NCI-H128 (cell line): Measurements from ENCODE around the gene SYMPK.
"Not testable (repeated sequence)": the region's sequence is repeated elsewhere in the genome, so short reads cannot be mapped to it uniquely, and the experiment has no call there.

ENCODE experiments used
- DNase-seq: peaks from one replicate; lab custom pipeline; 2025; ENCODE audit not compliant: unreplicated experiment; lab: John Stamatoyannopoulos, UW

The SYMPK gene

DNA sequence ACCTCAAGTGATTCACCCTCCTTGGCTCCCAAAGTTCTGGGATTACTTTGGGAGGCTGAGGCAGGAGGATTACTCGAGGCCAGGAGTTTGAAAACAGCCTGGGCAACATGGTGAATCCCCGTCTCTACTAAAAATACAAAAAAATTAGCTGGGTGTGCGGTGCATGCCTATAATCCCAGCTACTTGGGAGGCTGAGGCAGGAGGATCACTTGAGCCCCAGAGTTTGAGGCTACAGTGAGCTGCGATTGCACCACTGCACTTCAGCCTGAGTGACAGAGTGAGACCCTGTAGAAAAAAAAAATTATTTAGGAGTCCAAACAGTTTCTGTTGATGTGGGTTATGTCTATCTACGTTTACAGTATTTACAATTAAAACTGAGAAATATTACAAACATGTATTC, 7.9 kb upstream of the SYMPK start:
- no peak for DNase-seq

DNA sequence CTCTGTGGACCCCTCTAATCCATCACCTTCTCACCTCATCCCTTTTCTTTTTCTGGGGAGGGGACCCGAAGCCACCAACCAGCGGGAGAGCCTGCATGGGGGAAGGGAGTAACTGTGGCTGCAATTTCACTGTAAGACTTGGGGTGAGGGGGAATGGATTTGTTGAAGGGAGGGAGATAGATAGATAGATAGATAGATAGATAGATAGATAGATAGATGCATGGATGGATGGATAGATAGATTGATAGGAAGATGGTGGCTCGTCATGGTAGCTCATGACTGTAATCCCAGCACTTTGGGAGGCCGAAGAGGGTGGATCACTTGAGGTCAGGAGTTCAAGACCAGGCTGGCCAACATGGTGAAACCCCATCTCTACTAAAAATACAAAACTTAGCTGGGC, 4.3 kb upstream of the SYMPK start:
- not testable (repeated sequence) for DNase-seq

DNA sequence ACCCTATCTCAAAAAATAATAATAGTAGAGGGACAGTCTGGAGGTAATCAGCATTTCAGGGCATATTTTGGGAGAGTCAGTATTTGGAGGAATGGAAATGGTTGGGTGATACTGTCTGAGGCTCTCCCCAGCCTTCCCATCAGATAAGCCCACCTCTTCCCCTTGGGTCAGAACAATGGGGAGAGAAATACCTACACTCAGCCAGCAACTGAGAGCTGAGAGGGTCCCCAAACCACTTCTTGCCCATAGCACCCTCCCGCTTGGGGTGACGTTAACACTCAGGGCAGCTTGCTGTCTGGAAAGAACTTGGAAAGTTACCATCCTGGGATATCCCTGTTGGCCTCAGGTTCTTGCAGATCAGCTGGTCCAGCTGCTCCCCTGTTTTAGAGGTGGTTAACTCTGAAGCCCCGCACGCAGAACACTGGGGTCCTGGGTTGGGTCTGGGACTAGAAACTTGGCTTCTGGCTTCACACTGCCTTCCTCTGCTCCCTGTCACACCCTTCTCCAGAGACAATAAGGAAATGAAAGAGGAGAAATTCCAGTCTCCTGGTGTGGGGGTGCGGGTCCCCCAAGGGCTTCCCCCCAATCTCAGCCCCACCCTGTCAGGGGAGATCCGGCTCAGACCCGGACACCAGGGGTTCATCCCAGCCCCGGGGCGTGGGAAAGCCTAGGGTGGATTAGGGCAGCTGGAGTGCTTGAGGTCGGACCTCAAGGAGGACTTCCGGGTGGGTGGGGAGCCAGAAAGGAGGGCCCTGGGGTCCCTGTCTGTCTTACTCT, 3.6 kb upstream of the SYMPK start:
- no peak for DNase-seq

DNA sequence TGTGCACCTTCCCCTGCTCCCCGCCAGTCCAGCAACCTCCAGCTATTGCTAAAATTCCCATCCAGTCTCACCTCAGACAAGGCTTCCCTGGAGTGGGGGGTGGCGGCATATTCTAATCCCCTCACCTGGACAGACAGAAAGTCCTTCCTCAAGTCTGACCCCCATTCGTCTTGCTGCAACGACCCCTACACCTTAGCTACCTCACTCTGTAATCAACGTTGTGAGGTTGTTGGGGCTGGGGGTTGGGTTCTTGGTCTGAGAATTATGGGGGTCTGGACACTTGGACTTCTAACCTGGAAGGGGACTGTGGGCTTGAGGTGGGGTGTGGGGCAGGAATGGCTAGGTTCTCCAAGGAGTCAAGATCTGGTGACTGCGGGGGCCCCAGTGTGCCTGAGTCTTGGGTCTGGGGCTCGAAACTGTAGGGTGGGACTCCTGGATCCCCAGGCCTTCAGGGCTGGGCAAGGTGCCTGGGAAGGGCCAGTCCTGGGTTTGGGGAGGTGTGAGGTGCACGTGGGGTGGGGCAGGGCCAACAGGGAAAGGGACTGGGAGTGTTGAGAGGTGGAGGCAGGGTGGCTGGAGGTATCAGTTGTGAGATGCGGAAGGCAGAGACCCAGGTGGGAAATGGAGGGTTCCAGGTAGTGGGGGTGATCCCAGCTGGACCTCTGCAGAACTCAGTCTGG, 2.5 kb upstream of the SYMPK start:
- DNase-seq = no peak

DNA sequence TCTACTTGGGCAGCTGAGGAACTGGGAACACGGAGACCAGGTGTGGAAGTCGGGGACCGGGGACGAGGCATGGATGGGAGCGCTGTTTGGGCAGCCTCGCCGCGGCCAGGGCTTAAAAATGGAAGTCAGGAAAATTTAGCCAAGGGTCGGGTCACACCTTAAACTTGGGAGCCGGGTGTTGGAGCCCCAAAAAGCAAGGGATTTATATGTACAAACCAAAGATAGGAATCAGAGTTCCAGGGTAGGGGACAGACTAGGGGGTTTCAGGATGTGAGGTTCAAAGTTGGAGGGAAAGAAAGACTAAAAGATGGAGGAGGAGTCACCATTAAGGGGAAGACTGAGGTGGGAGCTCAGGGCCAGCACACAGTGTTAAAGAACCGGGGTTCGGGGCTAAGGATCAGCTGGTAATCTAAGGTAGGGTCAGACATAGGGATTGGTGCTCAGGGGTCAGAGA, 1.7 kb upstream of the SYMPK start:
- no peak for DNase-seq

DNA sequence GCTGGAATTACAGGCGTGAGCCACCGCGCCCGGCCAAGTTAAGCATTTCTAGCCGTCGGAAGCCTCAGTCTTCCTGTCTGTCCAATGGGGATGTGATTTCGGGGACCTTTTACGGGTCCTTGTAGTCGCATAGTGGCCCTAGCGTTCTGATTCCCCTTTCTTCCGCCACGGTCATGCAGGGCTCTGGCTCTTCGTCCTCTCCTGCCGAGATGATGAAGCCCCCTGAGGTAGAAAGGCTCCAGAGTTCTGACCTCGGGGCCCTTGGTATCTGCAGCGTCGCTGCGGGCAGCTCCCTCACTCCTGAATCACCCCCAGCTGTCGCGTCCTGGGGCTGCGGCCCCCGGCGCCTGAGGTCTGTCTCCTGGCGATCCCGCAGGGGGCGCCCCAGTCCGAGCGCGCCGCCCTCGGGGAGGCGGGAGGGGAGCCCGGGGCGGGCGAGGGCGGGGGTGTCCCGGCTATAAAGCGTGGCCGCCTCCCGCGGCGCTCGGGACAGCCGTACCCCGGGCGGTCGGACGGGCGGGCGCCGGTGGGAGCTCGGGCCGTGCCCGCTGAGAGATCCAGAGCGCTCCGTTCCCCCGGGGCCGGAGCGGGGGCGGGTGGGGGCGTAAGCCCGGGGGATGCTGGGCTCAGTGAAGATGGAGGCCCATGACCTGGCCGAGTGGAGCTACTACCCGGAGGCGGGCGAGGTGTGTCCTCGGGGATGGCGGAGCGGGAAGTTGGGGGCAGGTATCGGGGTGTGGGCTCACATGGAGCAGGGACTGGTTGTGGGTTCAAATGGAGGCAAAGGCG, 1.1 kb upstream of the SYMPK start, which contains the start of gene FOXA3:
Gene FOXA3 (plus strand): TSS at position 487 of the 789 bp plus-strand sequence. CDS start 131 bp downstream, at position 618.
- DNase-seq = no peak

DNA sequence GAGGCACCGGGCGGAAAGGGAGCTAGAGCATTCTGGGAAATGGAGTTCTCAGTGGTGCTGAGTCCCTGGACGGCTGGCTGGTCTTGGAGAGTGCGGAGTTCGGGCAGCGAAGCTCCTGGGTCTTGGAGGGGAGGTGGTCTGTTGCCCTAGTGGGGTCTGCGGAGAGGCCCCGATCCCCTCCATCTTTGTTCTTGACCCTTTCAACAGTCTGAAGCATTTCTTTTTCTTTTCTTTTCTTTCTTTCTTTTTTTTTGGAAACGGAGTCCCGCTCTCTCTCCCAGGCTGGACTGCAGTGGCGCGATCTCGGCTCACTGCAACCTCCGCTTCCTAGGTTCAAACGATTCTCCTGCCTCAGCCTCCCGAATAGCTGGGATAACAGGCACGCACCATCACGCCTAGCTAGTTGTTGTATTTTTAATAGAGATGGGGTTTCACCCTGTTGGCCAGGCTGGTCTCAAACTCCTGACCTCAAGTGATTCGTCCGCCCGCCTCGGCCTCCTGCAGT, 440 bp upstream of the SYMPK start:
- DNase-seq = no peak

DNA sequence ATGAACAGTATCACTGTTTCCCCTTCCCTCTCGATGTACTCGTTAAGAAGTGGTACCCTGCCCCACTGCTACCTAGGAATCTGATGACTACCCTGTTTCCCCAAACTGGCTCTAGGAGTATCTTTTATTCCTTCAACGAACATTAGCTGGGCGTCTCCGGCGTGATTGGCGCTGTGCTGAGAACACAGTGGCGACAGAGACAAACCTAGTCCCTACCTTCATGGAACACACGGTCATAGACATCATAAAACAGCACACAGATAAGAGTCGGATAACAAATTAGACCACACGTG, 730 bp downstream of the SYMPK start:
- DNase-seq = no peak

DNA sequence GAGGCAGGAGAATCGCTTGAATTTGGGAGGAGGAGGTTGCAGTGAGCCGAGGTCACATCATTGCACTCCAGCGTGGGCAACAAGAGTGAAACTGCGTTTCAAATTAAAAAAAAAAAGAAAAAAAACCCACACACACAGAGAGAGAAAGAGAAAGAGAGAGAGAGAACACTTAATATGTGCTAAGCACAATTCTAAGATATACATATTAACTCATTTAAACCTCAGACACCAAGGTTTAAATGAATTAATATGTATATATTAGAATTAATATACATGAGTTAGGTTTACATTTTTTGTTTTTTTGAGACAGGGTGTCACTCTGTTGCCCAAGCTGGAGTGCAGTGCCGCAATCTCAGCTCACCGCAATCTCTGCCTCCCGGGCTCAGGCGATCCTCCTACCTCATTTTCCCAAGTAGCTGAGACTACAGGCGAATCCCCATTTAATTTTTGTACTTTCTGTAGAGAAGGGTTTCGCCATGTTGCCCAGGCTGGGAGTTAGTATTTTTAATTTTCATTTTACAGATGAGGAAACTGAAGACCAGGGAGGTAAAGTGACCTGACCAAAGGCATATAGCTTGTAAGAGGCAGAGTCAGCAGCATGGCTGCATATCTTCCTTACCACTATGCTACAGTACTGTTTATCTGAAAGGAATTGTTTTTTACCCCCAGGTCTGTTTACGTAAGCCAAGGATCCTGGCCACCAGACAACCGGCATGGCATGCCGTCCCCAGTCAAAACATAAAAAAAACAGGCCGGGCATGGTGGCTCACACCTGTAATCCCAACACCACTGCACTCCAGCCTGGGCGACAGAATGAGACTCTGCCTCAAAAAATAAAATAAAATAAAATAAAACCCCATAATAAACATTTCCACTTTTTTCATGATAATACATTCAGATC, 2.3 kb downstream of the SYMPK start:
- DNase-seq = no peak

DNA sequence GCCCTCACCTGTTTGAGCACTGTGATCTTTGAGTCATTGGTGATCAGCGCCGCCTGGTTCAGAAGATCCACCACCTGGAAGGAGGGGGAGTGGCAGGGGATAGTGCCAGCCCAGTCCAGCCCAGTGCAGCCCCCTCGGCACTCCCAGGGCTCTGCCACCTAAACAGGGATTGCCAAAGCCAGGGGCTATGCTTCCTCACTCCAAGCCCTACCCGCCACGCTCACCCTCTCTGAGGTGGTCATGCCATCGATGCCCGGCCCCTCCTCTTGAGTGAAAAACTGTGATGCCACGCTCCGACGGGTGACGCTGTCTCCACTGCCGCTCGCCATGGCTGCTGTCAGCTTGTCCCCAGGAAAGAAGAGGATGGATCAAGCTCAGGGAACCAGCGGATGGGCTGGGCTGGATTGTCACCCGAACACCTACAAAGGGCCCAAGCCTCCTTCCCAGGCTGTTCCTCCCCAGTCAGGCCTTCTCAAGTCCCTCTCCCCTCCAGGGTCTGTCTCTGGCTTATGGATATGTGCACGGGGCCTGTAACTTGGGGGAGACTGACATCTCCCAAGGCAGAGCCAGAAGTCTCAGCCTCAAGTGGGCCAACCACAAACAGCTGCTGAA, 8.7 kb downstream of the SYMPK start:
- DNase-seq = no peak

DNA sequence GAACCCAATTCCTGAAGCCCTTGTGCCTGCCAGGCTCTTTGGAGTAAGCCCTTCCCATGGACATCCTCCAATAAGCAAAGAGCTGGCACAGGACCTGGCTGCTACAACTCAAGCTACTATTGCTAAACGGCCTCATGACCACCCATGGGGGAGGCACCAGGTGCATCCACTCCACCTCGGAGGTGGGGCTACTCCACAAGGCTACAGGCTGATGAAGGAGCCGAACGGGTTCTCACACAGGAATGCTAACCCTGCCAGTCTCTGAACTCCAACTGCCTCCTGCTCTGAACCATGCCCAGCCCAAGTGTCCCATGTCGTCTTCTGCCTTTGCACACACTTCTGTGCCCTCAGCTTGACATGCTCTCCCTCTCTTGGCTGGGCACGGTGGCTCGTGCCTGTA, 10.0 kb downstream of the SYMPK start:
- DNase-seq = no peak

DNA sequence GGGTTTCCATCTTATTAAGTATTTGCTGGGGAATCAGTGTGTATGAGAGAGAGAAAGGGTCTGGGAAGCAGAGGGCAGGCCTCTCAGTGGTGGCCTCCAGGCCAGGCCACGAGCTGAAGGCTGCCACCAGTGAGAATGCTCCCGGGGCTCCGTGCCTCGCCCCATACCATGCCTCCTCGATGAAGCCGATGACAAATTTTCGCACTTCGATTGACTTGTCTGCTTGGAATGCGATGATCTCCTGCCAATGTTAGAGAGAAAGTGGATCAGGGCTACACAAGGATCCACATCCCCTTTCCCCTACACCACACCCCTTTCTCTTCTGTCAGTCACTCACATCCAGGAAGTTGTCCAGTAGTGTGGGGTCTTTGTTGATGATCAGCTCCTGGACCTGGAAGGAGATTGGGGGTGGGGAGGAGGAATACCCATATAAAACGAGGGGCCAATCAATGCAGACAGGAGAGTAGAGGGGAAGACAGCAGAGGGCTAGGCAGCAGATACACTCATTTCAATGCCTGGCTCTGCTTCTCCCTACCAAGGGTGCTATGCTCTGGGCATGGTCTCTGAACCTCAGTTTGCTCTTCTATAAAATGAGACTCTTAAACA, 10.7 kb downstream of the SYMPK start:
- no peak for DNase-seq

DNA sequence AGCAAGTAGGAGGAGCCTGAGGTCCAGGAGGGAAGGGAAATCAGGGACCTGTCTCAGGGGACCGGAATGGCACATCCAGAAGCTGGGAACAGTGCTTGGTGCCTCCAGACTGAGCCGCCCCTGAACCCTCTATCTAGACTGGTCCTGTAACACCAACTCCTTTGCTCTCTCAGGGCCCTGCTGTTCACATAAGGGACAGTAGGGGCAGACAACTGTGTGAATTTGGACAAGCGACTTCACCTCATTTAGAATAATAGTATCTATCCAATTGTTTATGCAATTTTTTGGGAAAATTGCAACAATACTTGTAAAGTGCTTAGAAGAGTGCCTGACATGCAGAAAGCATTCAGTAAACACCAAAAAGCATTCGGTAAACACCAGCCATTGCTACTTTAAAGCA, 14.0 kb downstream of the SYMPK start:
- DNase-seq = no peak

DNA sequence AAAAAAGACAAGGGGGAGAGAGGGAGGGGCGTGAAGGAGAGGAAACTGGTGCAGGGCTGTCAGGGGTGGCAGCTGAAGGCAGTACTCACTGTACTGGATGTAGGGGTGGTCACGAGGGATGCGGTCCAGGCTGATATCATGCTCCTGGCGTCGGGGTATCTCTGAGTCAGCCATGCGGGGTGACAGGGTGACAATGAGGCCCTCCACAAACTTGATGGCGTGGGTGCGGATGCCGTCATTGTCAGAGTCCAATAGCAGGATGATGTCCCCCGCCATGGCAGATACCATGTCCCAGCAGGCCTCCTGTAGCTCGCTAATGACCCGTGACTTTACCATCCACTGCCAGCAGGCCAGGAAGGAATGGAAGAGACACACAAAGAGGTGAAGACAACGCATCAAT, 15.3 kb downstream of the SYMPK start:
- no peak for DNase-seq

DNA sequence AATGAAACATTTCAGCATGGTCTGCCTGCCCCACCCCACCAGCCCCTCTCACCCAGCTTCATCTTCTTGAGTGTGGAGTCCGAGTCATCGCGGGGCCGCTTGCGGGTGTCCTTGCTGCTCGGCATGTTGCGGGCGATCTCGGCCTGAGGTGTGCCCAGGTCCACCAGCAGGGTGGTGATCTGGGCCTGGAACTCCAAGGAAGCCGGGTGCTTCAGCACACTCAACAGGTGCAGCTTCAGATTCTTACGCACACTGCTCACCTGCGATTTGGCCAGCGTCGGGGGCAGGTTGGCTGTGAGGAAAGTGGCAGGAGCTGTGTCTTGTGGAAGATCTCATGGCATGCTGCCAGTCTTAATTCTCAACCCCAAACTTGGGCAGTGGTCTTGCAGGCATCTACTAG, 20.7 kb downstream of the SYMPK start:
- DNase-seq = no peak

DNA sequence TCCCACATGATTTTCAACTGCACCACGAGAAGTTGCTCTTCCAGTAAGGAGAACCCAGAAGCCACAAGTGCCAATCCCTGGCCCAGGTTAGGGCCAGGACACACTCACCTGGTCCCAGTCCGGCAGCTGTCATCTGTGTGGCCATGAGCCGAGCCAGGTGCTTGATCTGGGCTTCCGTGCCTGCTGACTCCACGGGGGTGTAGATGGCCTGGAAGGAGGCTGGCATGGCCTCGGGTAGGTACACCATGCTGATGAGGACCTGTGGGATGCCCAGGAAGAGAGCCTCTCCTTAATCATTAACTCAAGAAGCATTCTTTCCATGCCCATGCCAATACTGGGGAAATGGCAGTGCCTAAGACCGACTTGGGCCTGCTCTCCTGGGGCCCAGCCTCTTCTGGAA, 28.0 kb downstream of the SYMPK start:
- no peak for DNase-seq

DNA sequence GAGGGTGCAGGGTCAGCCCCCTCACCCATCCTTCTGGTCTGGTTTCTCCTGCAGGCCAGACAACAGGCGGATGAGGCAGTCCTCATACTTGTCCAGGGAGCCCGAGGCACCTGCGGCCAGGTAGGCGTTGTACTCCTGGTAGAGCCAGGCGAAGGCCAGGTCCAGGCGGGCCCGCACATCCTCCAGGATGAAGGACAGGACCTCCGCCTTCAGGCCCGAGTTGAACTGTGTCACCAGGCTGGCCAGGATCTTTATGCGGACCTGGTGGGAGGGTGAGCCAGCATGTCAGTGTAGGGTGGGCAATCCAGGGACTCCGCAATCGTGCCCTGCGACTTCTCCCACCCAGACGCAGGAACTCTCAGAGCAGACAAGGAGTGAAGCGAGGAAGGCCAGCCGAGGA, 34.0 kb downstream of the SYMPK start:
- no peak for DNase-seq

DNA sequence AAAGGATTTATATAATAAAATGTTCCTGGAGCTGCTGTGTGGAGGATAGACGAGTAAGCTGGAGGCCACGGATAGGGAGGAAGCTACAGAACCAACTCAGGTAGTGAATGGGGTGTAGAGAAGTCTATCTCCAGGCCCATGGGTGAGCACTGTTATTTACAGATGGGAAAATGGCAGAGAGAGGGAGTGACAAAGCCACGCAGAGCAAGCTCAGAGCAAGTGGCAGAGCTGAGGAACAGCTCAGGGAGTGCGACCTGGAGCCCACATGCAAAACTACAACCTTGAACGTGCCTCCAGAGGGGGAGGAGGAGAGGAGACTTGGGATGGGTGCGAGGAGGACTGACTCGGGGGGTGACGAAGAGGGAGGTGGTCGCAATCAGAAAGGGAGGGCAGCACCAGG, 34.4 kb downstream of the SYMPK start:
- DNase-seq = no peak

DNA sequence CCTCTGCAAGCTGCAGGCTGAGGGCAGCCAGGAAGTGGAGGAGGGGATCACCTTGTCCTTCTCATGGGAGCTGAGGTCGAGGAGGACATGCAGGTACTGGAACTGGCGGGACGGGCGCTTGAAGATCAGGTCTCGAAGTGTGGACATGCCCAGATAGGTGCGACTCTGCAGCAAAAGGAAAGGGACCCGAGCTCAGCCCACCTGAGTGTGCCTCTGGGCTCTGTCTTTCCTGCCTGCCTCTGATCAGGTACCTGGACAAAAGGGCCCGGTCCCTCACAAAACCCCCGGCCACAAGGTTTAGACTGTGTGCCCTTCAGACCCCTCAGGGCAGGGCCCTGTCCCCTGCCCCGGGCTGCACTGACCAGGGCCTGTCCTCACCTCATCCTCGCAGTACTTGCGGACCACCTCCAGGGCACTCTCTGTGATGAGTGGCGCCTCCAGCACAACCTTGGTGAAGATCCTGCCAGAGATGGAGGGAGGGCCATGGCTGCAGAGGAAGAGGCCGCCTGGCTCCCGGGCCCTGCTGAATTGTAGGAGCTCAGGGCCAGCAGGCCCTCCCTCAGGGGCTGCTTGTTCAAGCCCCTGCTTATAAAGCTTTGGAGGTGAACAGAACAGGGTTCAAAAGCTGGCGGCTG, 35.4 kb downstream of the SYMPK start:
- no peak for DNase-seq
